Amniotic stem cell (primary cell): ENCODE data around the gene NETO1.

Experiments used
- DNase-seq: peaks from one replicate; lab custom pipeline; 2025; lab: John Stamatoyannopoulos, UW

Gene NETO1

GRCh38 chr18:72843743-72844142, 24.0 kb downstream of the NETO1 start:
- no peak for DNase-seq

DNA sequence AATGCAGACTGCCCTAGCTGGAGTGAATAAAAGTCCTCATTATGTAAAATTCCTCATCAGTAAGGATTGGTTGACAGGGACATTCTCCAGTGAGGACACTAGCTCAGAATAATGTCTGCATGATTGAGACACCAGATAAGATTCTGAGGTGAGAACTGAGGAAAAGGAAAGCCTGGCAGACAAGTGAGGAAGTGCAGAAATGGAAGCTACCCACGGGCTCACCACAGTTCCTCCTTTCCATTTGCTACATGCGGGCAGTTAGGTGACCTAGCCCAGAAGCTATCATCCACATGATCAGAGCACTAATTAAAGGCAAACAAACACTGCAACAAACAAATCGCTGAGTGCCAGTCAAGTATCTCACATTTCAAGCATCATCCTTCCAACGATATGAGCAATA, 27.7 kb downstream of the NETO1 start:
- no peak for DNase-seq

- DNase-seq: no peak
These were observed 33.1 kb downstream of the NETO1 start for GRCh38 chr18:72834731-72835130.

GRCh38 chr18:72833471-72833870, 34.3 kb downstream of the NETO1 start:
- no peak for DNase-seq

DNA sequence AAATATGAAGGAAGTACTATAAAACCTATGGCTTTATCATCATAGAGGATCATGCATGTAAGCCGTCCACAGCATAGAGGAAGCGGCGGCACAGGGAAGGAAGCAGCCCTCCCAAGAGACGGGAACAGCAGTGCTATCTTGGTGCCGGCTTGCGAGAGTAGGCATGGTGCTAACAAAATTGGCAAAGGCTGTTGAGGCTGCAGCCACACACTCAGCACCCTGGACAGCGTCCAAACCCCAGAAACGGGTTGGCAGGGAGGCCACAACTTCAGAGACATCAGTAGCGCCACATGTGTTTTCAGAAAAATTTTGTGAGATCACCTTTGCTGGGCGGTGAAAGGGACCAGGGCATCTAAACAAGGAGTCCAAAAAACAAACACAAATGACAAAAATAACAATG, 37.7 kb downstream of the NETO1 start:
- DNase-seq: no peak

DNA sequence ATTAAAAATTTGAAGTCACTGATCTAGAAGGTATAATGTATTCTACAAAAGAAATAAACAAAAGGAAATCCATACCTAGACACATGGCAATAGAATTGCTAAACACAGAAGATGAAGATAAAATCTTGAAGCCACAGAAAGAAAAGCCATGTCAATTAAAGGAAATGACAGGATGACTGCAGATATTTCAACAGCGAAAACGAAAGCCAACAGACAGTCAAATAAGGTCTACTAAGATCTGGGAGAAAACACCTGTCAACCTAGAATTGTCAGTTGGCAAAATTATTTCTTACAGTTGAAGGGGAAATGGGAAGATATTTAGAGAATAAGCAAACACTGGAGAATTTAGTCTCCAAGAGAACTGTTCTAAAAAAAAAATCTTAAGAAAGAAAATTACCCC, 39.2 kb downstream of the NETO1 start:
- DNase-seq: no peak

GRCh38 chr18:72826736-72827135, 41.1 kb downstream of the NETO1 start:
- no peak for DNase-seq

GRCh38 chr18:72823345-72823744, 44.4 kb downstream of the NETO1 start:
- DNase-seq: no peak

GRCh38 chr18:72822202-72822601, 45.6 kb downstream of the NETO1 start:
- DNase-seq: no peak

- no peak for DNase-seq
These were observed 47.2 kb downstream of the NETO1 start for GRCh38 chr18:72820571-72820970.

- DNase-seq: no peak
These were observed 48.7 kb downstream of the NETO1 start for GRCh38 chr18:72819050-72819449.

DNA sequence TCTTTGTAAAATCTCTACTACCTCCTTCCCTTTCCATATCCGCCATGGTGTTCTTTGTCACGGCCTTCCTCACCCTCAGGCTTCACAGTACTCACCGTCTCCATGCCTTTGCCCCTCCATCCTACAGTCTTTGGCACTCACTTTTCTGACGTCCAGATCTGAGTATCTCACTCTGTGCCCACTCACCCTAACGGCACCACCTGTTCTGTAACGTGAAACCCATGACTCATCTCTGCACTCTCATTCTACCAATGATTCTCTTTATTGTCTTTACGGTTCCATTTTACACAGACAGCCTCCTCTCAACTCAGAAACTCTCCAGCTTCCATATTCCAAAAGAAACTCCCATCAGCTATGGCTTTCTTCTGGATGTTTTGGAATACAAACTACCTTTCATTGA, 56.7 kb downstream of the NETO1 start:
- DNase-seq: no peak

DNA sequence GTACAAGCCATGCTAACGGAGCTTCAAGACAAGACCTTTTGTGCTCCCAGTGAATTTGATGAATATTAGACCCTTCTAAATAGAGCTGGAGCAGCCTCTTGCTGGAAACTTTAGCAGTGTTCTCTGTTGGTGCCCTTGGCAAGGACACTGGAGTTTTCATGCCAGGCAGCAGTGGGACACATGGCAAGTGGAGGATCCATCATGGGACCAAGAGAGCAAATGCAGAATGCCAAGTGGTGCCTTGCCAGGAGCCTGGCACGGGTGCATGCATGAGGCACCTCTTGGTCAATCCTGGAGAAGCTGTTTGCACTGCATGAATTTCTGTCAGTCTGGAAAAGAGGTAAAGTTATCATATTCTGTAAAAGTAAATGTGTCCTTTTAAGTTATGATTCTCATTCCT, 59.1 kb downstream of the NETO1 start:
- DNase-seq: no peak

DNA sequence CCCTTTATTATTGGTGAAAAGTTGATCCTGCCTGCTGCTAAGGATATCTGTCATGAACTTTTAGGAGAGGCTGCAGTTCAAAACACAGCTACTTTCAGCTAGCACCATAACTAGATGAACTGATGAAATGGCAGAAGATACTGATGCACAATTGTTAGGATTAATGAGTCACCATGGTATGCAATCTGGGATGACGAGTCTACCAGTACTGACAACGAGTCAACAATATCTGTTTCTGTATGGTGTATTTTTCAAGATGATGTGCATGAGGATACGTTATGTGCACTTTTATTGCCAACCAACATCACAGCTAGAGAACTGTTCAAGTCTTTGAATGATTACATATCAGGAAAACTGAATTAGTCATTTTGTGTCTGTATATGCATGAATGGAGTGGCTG, 68.7 kb downstream of the NETO1 start:
- DNase-seq: peak; percentile 3

DNA sequence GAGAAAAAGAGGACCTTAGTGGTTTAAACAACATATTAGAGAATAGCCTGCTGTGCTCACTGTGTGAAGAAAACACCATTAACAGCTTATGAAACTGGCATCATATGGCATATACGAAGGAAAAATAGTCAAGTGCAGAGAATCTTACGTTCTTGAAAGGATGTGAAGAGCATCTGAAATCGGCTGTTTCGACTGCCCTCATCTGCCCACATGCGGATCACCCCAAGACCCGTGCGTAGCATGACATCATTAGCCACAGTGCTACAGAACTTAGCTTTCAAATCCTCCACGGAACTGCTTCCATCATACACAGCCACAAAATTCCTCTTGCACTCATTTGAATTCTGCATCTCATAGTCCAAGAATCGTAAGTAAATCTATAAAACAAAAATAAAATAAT, 84.3 kb downstream of the NETO1 start:
- DNase-seq: no peak

- no peak for DNase-seq
These were observed 92.9 kb downstream of the NETO1 start for GRCh38 chr18:72774914-72775313.

DNA sequence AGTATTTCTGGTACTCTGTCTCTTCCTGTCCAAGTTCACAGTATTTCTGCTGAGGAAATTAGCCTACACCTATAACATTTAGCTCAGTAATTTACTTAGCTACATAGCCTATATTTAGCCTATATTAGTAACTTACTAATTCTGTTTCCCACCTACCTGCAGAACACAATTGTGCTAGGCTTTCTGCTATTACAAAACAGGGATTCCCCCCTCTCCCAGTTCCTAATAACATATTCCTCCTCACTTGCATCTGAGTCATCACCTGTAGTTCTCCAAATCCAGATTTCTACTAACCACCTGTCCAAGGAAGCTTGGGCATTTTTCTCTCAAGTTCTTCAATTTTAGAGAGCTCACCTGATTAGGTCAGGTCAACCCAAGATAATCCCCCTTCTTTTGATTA, 94.9 kb downstream of the NETO1 start:
- DNase-seq: no peak

- no peak for DNase-seq
These were observed 99.0 kb downstream of the NETO1 start for GRCh38 chr18:72768681-72769229.

GRCh38 chr18:72762515-72763122, 105.2 kb downstream of the NETO1 start:
- peak; percentile 11 for DNase-seq

GRCh38 chr18:72752220-72752619, 115.6 kb downstream of the NETO1 start:
- DNase-seq: no peak

GRCh38 chr18:72742002-72742401, 125.8 kb downstream of the NETO1 start:
- DNase-seq: no peak

DNA sequence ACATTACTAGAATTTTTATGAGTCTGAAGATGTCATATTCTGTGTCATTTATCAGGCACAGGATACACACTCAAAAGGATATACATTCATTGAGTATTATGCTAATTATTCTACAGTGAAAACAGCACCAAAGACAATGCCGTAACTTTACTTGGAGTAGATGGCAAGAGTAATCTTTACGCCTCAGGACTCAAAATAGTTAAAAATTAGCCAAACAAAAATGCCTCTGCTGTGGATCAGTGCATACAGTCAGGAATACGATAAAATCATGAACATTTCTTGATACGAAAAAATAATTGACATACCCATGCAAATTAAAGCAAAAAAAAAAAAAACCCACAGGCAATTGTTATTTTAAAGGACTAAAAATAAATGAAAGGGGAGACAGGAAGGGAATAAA, 129.7 kb downstream of the NETO1 start:
- no peak for DNase-seq

GRCh38 chr18:72727776-72728175, 140.0 kb downstream of the NETO1 start:
- DNase-seq: no peak

- no peak for DNase-seq
These were observed 140.6 kb downstream of the NETO1 start for GRCh38 chr18:72727038-72727655.
